ENCODE results near the gene ERN1. TPM values are rescaled to one million over a fixed set of nuclear protein-coding genes. Genes with fewer than 3 reads are reported as not detected.
A peak's percentile ranks its signal among the peaks of the same experiment; 100 is the strongest.

The ERN1 gene
- total and polyA plus RNA-seq, 2 of the 13 experiments (the other 11 are each of a cell fraction or from before 2014, with no cell fraction given), result 6.0 to 12.7 TPM

- TF ChIP-seq ZKSCAN8 (CRISPR knock-in tag; IDR thresholded peaks at IDR 0.05; ENCODE audit: borderline replicate concordance) (no peak), ZNF709 (CRISPR knock-in tag; IDR thresholded peaks at IDR 0.05) (no peak), ZNF644 (CRISPR knock-in tag; IDR thresholded peaks at IDR 0.05; ENCODE audit: low read depth) (no peak), ZFX (CRISPR knock-in tag; IDR thresholded peaks at IDR 0.05; ENCODE audit: low read depth) (0 out of 2 replicates have a peak, but pooled peaks have one; percentile 38), ESRRA (CRISPR knock-in tag; IDR thresholded peaks at IDR 0.05; ENCODE audit: low read depth) (no peak), BRCA1 (CRISPR knock-in tag; IDR thresholded peaks at IDR 0.05) (no peak), MAFK (conservative IDR thresholded peaks at IDR 0.05 in 1 of 2, IDR thresholded peaks at IDR 0.05 in 1 of 2; ENCODE audit: low read length in 2 of 2) (peak in 1 of 2 experiments; percentile 21; a peak in 1 of 4 replicates), ZNF749 (CRISPR knock-in tag; IDR thresholded peaks at IDR 0.05; ENCODE audit: borderline replicate concordance) (no peak), ARID4A (CRISPR knock-in tag; IDR thresholded peaks at IDR 0.05; ENCODE audit: borderline replicate concordance) (no peak), ZBED4 (CRISPR knock-in tag; IDR thresholded peaks at IDR 0.05; ENCODE audit: borderline replicate concordance) (no peak), FIP1L1 (IDR thresholded peaks at IDR 0.05; ENCODE audit: borderline replicate concordance, insufficient read depth, low read depth, low read length) (no peak), BCL6 (CRISPR knock-in tag; IDR thresholded peaks at IDR 0.05) (no peak), ZNF557 (CRISPR knock-in tag; IDR thresholded peaks at IDR 0.05) (no peak), TOPORS (CRISPR knock-in tag; IDR thresholded peaks at IDR 0.05) (0 out of 2 replicates have a peak, but pooled peaks have one; percentile 52), RERE (CRISPR knock-in tag; IDR thresholded peaks at IDR 0.05; ENCODE audit: low read depth) (no peak)
Measured at GRCh38 chr17:64009571-64010402, 120.2 kb downstream of the ERN1 start (continued).

Data from HepG2 (cell line).